ENCODE data around the gene ASB14.

The ASB14 gene

DNA sequence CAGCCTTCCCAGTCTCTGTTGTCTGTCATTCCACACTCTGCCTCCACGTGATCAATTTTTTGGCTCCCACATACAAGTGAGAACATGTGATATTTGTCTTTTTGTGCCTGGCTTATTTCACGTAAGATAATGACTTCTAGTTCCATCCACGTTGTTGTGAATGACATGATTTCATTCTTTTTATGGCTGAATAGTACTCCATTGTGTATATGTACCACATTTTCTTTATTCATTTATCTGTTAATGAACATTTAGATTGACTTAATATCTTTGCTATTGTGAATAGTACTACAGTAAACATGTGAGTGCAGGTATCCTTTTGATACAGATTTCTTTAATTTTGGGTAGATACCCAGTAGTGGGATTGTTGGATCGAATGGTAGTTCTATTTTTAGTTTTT, 31.4 kb downstream of the ASB14 start:
- no peak for DNase-seq (ENCODE audit: low read depth in 2 of 2)

GRCh38 chr3:57257678-57258077, 34.8 kb downstream of the ASB14 start:
- DNase-seq (ENCODE audit: low read depth in 2 of 2): no peak

DNA sequence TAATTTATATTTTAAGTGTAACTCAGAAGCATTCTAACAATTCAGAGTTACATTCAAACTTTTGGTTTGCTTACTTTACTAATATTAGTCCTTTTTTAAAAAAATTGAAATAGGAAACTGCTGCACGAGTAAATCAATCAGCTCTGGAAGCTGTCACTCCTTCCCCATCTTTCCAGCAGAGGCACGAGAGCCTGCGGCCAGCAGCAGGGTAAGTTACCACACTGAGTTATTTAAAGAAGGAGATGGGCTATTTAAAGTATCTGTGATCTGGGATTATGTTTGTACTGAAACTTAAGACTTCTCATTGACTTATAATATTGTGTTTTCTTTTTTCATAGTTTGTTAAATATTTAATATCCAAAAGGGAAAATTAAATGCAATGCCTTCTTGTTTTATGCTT, 35.6 kb downstream of the ASB14 start:
- no peak for DNase-seq (ENCODE audit: low read depth in 2 of 2)

DNA sequence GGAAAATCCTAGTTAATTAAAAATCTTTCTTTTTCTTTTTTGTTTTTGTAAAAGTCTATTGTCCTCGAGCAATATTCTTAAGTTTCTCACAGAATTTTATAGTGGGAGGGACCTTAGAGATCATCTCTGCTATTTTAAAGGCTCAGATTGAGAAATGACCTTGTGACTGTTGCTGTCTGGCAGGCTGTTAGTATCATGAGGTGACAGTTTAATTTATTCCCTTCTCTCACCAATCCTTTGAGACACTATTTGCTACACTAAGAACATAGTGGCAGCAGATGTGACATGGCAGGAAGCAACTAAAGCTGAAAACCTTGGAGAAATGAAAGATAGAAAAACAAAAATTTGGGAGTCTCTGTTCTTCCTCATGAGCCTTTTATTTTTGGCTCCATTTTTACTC, 40.1 kb downstream of the ASB14 start:
- no peak for DNase-seq (ENCODE audit: low read depth in 2 of 2)

DNA sequence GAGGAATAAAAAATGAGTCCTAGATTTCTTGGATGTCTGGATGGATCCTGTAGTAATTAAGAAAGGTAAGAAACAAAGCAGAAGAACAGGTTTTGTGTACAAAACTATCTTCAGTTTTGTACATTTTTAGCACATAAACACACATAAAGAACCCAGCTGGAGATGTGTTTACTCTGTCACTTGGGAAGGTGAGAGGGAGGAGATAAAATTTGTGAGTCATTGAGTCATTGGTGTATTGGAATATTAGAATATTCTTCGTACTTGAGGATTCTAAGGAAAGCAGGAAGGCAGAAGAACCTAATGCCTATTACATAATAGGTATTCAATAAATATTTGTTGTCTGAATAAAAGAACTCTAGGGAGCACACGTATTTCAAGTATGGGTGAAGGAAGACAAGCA, 47.5 kb downstream of the ASB14 start:
- no peak for DNase-seq (ENCODE audit: low read depth in 2 of 2)

GRCh38 chr3:57234613-57235575, 57.6 kb downstream of the ASB14 start:
- DNase-seq (ENCODE audit: low read depth in 2 of 2): no peak

DNA sequence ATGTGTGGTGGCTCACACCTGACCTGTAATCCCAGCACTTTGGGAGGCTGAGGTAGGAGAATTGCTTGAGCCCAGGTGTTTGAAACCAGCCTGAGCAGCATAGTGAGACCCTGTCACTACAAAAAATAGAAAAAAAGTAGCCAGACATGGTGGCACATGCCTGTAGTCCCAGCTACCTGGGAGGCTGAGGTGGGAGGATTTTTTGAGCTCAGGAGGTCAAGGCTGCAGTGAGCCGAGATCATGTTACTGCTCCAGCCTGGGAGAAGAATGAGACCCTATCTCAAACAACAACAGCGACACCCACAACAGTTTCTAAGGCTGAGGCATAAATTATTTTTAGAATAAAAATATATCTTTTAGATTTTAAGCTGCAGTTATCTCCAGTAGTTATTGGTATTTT, 58.7 kb downstream of the ASB14 start:
- DNase-seq (ENCODE audit: low read depth in 2 of 2): no peak

DNA sequence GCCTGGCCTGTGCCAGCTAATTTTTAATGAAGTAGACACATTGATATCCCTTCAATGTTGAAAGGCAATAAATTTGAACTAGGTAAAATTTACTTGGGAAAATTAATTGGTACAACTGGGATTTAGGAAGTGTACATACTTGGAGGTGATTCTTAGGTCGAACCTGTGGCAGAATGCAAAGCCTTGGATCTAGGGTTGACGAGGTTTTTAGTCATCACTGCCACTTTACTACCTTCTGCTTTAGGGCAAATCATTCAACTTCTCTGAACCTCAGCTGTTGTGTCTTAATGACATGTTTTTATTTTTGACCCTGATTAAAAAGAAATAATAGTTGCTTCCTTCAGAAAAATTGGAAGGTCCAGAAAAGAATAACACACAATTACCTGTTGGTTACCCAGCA, 62.5 kb downstream of the ASB14 start:
- DNase-seq (ENCODE audit: low read depth in 2 of 2): no peak

GRCh38 chr3:57227930-57228751, 64.3 kb downstream of the ASB14 start:
- DNase-seq (ENCODE audit: low read depth in 2 of 2): peak; percentile 8 to 30

DNA sequence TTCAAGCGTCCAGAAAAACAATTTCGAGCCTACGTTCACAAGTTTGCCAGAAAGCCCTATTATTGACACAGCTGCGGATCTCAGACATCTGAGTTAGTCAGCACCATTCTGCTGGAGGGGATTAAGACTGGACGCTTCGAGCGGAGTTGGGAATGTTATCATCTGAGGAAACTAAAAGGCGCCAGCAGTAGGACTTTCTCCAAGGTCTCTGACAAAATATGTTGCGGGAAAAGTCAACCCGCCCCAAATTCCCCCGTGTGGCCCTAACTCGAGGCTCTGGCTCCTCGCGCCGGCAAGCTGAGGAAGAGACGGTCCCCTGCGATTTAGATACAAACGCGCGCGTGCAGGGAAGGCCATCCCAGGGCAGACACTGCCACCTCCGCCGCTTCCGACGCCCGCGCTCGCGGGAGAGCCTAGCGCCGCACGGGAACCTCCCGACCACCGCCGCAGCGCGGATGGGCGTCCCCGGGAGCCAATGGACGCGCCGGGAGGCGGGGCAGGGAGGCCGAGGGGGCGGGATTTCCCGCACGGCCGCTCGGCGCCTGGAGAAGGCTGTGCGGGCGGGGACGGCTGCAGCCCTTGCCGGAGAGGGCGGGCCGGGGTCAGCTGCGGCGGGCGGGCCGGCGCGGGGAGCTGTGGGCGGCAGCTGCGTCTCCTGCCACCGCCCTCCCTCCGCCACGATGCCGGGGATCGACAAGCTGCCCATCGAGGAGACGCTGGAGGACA, 65.1 kb downstream of the ASB14 start, which contains the start of gene APPL1:
APPL1 (plus strand) TSS at position 526 of the 726 bp plus-strand sequence; CDS start at position 681, 155 bp downstream.
- peak; percentile 78 to 87 for DNase-seq (ENCODE audit: low read depth in 2 of 2)

DNA sequence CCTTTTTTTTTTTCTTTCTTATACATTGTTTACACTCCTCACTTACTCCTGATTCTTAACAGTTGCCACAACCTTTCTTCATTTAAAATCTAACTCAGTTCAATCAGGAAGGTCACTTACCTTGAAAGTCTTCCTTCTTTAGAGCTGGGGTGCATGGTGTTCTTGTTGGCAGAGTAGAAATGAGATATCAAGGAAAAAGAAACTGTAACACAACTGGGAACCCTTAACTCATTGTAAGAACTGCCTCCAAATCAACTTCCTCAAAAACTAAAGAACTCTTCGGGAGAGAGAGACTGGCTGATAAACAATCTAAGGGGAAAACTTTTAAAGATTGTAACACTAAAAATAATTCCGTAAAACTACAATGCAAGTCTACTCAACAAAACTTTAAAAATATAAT, 66.3 kb downstream of the ASB14 start:
- no peak for DNase-seq (ENCODE audit: low read depth in 2 of 2)

GRCh38 chr3:57224856-57225255, 67.6 kb downstream of the ASB14 start:
- no peak for DNase-seq (ENCODE audit: low read depth in 2 of 2)

DNA sequence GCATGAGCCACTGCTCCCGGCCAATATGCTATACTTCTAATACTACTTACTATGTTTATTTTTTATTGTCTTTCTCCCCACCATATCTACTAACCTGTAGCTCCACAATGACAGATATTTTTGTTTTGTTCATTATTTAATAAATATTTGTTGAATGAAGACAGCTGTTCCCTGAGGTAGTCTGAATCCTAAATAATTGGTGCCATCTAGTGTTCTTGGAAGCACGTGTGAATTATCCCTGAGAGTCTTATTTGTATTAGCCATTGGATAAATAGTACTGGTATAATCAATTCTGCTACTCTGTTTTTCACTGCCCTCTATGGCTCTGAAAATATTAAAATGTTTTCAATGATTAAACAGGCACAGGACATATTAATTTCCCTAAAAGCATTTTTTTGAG, 70.6 kb downstream of the ASB14 start:
- no peak for DNase-seq (ENCODE audit: low read depth in 2 of 2)
